GM19099 (cell line): ENCODE measurements around the gene ARID4B.

Source experiments
- POLR2A ChIP-seq: IDR thresholded peaks from 3 replicates; pipeline ENCODE4 v1.6.1; 2011; ENCODE audit warnings: low read depth; ENCODE audit not compliant: insufficient read length; ENCODE audit errors: extremely low read depth

Gene ARID4B

GRCh38 chr1:235229868-235230267 is 98.1 kb downstream of the ARID4B start:
- TF ChIP-seq POLR2A, result no peak

GRCh38 chr1:235227414-235227813 is 100.6 kb downstream of the ARID4B start:
- TF ChIP-seq POLR2A, result no peak

- TF ChIP-seq POLR2A, result no peak
Measured at GRCh38 chr1:235226933-235227332, 101.0 kb downstream of the ARID4B start.

DNA sequence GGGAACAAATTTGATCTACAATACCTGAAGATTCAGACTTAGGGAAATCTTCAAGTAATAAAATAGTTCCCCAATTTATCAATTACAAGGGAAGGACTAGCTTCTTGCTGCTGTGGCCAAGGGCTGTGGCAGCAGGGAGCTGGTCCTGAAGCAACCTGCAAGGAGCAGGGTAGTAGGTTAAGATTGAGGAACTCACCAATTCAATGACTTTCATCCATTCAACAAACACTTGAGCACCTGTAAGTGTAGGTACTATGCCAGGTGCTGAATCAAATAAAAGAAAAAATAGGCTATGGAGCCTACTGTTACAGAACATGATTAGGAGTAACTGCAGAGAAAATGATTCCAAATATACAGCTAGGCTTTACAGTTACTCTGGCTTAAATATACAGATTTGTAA is 102.7 kb downstream of the ARID4B start:
- no peak for TF ChIP-seq POLR2A

- TF ChIP-seq POLR2A, result no peak
Measured at GRCh38 chr1:235221653-235222375, 106.2 kb downstream of the ARID4B start.

- TF ChIP-seq POLR2A, result no peak
Measured at GRCh38 chr1:235215453-235215852, 112.5 kb downstream of the ARID4B start.

- no peak for TF ChIP-seq POLR2A
Measured at GRCh38 chr1:235213752-235214151, 114.2 kb downstream of the ARID4B start.

GRCh38 chr1:235211517-235211916 is 116.5 kb downstream of the ARID4B start:
- no peak for TF ChIP-seq POLR2A

DNA sequence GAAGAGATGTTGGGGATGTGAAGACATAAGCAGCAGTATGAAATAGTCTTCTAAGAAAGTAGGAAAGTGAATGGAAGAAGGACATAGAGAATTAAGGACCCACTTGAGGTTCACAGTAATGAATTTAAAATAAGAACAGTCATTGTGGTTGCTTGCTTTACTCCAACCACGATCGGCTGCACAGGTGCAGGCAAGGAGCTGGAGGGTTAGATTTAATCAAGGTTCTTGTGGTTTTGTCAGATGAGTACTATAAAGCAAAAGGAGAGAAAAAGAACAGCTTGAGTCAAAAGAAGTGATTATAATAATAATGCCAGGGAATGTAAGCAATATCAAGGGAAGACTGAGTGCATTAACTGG is 120.8 kb downstream of the ARID4B start:
- TF ChIP-seq POLR2A, result no peak

- no peak for TF ChIP-seq POLR2A
Measured at GRCh38 chr1:235206533-235207208, 121.3 kb downstream of the ARID4B start.

DNA sequence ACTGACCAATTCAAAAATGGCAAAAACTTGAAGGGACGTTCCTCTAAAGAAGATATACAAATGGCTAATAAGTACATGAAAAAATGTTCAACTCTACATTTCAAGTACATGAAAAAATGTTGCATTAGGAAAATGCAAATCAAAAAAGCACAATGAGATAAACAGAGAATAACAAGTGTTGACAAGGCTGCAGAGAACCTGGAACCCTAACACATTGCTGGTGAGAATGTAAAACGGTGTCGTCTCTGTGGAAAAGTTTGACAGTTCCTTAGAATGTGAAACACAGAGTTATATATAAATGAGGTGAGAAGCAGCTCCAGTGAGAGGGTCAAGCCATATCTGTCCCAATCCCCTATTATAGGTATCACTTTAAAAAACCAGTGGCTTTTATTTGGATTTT is 122.3 kb downstream of the ARID4B start:
- no peak for TF ChIP-seq POLR2A

- no peak for TF ChIP-seq POLR2A
Measured at GRCh38 chr1:235203428-235203827, 124.6 kb downstream of the ARID4B start.

GRCh38 chr1:235199441-235199840 is 128.5 kb downstream of the ARID4B start:
- no peak for TF ChIP-seq POLR2A

- no peak for TF ChIP-seq POLR2A
Measured at GRCh38 chr1:235190431-235190830, 137.5 kb downstream of the ARID4B start.

DNA sequence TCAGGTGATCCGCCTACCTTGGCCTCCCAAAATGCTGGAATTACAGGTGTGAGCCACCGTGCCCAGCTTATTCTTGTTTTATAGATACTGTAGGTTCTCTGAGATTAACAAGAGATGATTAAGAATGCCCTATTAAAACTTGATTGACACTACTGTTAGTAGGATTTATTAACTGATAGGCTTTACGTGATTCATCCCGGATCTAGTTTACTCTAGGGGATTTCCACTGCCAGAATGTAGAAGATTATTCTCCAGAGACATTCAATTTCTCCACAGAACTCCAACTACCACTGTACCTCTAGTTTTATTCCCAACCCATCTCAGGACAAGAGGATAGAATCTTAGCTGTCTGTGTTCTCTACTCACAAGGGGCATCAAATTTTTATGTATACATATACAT is 140.7 kb downstream of the ARID4B start:
- no peak for TF ChIP-seq POLR2A

DNA sequence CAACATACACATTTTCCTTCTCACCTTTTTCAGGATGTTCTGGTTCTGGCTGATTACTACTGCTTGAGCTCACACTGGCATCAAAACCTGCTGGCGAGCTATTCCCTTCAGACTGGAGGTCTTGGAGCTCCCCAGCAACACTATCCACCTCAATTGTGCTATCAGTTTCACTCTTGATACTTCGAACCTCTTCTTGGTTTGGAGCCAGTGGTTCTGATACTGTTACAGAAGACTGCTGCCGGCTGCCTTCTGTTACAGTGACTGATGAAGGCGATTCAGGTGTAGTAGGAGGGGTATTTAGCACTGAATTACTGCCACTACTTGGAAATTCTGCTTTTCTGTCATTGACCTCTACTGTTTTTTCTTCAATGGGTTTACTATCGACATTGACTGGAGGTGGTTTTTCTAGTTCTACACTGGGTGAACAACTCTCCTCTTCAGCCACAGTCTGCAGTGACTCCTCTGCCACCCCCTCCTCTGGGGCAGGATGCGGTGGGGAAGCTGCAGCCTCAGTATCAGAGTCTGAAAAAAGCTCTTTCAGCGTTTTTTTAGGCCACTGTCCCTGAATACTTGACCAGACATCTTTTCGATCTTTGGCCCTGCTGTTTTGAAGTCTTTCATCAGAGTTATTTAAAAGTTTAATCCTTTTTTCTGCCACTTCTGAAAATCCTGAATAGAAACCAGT is 146.3 kb downstream of the ARID4B start:
- TF ChIP-seq POLR2A, result no peak

DNA sequence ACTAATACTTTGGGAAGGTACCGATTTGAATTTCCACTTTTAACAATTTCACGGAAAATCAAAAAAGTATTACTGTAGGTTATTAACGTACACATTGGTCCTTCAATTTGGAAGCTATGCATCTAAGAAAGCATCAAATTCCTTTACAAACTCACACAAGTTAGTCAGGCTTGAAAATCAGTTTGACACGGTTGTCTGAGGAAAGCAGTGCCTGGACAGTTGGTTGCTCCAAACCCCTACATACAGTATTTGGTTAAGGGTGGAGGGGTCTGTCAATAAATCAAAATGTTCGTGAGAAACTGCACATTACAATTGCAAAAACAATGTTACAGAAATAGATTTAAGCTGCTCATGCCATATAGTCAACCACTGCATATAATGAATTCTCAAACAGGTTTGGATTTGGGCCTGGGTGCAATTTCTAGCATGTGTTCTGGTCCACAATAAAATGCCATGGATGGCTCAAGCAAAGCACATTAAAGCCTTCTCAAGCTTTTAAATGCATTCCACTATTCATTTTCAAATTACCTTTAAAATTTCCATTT is 147.0 kb downstream of the ARID4B start:
- no peak for TF ChIP-seq POLR2A

DNA sequence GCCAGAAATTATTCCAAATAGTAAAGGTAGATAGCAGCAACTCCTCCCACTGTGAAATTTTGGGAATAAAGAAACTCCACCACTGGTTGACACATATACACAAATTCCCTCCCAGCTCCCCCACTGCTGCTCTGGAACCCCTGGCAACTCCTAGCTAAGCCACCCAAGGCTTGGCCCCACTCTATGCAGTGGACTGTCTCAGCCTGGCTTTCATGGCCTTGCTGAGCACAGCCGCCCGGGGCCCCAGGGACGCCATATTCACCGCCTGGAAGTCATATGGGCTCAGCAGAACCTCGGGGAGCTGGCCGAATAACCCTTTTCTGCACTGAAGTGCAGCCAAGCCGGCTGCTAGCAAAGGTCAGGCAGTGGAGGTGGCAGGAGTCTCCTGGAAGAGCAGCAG is 151.5 kb downstream of the ARID4B start:
- TF ChIP-seq POLR2A, result no peak
